ENCODE data around the gene ACSL5. TPM values are rescaled to one million over a fixed set of nuclear protein-coding genes. Genes with fewer than 3 reads are reported as not detected.
A peak's percentile ranks its signal among the peaks of the same experiment; 100 is the strongest.
"Not testable (repeated sequence)": the region's sequence is repeated elsewhere in the genome, so short reads cannot be mapped to it uniquely, and the experiment has no call there.

ACSL5 gene
- total RNA-seq, 1 donor = 27.5 TPM

GRCh38 chr10:112456533-112456932, 82.6 kb downstream of the ACSL5 start:
- DNase-seq (ENCODE audit: low read depth in 2 of 3, low spot score in 2 of 3) = peak in 2 of 3 donors; percentile 10 to 26

- DNase-seq (ENCODE audit: low read depth in 2 of 3, low spot score in 2 of 3) = no peak
Observed at GRCh38 chr10:112460366-112460765, 86.5 kb downstream of the ACSL5 start.

GRCh38 chr10:112461029-112461887, 87.3 kb downstream of the ACSL5 start:
- no peak for DNase-seq (ENCODE audit: low read depth in 2 of 3, low spot score in 2 of 3)

- DNase-seq (ENCODE audit: low read depth in 2 of 3, low spot score in 2 of 3) = not testable (repeated sequence)
Observed at GRCh38 chr10:112464074-112464473, 90.2 kb downstream of the ACSL5 start.

- no peak for DNase-seq (ENCODE audit: low read depth in 2 of 3, low spot score in 2 of 3)
Observed at GRCh38 chr10:112465299-112465883, 91.5 kb downstream of the ACSL5 start.

GRCh38 chr10:112466802-112467201, 92.9 kb downstream of the ACSL5 start:
- DNase-seq (ENCODE audit: low read depth in 2 of 3, low spot score in 2 of 3) = no peak

GRCh38 chr10:112467541-112468075, 93.7 kb downstream of the ACSL5 start:
- DNase-seq (ENCODE audit: low read depth in 2 of 3, low spot score in 2 of 3) = no peak

GRCh38 chr10:112471878-112472487, 98.1 kb downstream of the ACSL5 start:
- DNase-seq (ENCODE audit: low read depth in 2 of 3, low spot score in 2 of 3) = peak in 2 of 3 donors; percentile 44 to 65

- DNase-seq (ENCODE audit: low read depth in 2 of 3, low spot score in 2 of 3) = peak in 2 of 3 donors; percentile 4 to 41
Observed at GRCh38 chr10:112475575-112476218, 101.8 kb downstream of the ACSL5 start.

Other genes with a start within 250 kb of the ACSL5 start
- gene GPAM, start 190.4 kb upstream of the ACSL5 start, total RNA-seq = 4.0 TPM
- not detected for gene TECTB, start 90.7 kb upstream of the ACSL5 start, total RNA-seq
- 11.6 TPM for gene ZDHHC6, start 72.8 kb downstream of the ACSL5 start, total RNA-seq
- 20.7 TPM for gene VTI1A, start 73.1 kb downstream of the ACSL5 start, total RNA-seq

Measured in hematopoietic multipotent progenitor cell (in vitro differentiated cells).